Measurements from ENCODE around the gene ADAMTS1.

The ADAMTS1 gene

DNA sequence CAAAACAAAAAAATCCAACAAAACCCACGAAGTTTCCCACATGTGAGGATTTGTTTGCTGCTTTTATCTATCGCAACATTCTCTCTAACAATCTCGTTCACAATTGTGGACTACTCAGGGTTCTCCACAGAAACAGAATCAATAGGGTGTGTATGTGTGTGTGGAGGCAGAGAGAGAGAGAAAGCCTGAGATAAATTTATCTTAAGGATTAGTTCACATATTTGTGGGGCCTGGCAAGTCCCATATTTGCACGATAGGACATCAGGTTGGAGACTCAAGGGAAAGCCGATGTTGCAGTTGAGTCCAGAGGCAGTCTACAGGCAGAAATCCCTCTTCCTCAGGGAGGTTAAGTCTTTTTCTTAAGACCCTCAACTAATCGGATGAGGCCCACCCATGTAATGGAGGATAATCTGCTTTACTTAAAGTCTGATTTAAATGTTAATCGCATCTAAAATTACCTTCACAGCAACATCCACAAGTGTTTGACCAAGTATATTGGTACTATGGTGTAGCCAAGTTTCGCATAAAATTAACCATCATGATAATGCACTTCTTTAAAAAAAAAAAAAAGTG lies 31.7 kb downstream of the ADAMTS1 start:
- no peak for DNase-seq (ENCODE audit: low read depth in 3 of 3)

DNA sequence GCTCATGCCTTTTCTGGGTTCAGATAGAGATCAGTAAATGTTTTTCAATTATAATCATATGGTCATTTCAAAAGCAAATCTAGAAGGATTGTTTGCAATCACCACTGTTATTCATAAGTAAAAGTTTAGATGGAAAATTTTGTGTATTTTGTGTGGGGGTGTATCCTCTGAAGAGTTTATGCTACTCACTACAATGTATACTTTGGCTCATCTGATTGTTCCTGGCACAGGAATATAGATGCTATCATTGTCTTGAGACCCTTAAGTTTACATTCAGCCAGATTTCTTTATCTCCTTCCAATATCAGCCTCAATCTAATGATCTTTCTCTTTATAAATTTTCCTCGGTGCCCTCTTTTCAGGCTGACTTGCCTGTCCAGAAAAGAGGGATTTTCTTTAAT lies 33.0 kb downstream of the ADAMTS1 start:
- DNase-seq (ENCODE audit: low read depth in 3 of 3), result no peak

DNA sequence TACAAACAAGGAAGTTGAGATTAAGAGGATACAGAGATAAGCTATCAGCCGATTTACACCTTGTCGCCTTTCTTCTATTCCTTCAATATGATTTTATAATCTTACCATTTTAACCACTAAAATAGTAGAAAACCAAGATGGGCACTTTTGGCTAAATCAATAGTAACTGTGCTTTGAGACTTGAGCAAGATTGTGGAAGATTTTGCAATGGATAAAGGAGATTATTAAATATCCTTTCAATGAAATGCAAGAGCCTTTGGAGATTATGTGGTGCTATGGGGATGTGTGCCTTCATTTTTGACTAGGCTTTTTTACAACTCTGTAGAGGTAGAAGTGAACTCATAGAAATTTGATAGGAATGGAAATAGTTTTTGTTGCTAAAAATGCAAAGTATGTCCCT lies 33.7 kb downstream of the ADAMTS1 start:
- no peak for DNase-seq (ENCODE audit: low read depth in 3 of 3)

DNA sequence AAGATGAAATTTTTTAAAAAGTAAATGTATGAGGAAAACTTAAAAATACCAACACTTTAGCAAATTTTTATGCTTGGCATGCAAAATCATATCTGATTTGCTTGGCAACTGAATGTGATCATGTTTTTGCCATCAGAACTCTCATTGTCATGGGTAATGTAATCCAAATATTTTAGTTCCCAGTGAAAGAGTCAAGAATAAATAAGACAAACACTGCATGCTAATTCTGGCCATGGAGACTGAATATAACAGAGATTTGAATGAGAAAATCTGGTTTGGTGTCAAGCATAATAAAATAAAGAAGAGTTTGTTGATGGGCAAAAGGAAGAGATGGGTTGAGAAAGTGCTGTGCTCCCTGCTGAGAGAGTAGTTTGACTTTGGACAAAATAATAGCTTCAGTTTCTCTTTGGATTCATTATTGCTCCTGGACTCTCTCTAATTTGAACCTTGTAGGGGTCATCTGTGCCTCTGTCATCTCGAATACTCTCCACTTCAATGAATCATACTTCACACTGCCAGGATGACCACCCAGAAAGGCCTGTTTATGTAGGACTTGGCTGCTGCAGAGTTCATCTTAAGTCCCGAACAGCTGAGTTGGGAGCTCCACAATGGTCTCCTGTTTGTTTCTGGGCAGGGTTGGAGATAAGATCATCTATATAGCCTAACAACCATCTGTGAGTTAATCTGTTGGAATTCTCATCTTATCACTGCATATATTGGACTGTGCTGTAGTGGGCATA lies 34.4 kb downstream of the ADAMTS1 start:
- DNase-seq (ENCODE audit: low read depth in 3 of 3), result no peak

DNA sequence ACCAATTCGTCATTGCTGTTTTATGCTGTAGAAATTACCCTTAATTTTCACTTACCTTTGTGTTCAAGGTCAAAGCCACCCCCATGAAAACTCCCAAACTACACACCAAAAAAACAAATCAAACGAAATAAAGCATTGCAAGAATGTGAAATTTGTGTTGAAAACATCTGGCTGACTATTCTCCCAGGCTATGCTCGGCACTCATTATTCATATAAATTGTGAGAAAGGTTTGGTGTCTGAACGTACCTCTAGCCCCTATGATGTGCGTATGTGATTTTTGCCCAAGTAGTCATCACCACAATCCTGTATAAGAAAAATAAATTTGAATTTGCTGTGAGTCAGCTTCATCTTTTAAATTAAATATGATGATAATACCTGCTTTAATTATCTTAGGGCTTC lies 34.9 kb downstream of the ADAMTS1 start:
- DNase-seq (ENCODE audit: low read depth in 3 of 3), result no peak

DNA sequence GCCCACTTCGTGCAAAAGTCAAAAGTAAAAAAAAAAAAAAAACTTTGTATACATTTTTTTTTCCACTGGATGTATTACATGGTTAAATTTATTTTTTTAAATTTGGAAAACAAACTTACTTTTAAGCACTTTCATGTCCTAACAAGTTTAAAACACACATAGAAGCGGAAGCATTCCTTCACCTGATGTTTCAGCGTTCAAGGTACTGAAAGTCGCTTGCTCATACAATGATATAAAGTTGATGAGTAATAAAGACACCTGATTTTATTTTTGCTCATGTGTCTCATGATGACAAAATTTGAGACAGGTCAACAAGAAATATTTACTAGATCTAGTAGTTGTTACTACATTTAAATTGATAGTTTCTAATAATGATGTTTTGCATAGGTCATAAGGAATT lies 35.5 kb downstream of the ADAMTS1 start:
- no peak for DNase-seq (ENCODE audit: low read depth in 3 of 3)

DNA sequence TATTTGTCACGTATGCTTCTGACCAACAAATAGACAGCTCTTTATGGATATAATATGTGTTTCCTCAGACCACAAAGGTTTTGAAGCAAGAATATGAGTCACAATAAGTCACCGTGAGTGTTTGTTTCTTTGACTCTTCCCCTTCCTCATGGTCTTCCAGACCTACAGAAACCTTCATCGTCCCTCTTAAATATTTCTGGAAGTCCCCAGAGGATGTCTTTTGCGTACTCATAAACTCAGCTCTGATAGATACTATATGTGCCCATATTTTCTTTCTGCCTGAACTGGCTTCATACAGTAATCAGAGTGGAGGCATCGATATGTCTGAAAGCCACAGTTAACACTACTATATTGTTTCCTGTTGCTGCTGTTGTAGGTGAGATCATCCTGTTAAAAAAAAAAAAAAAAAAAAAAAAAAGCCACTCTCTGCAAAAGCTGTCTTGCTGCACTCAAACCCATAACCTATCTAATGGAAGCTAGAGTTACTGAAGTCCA lies 38.4 kb downstream of the ADAMTS1 start:
- DNase-seq (ENCODE audit: low read depth in 3 of 3), result no peak

DNA sequence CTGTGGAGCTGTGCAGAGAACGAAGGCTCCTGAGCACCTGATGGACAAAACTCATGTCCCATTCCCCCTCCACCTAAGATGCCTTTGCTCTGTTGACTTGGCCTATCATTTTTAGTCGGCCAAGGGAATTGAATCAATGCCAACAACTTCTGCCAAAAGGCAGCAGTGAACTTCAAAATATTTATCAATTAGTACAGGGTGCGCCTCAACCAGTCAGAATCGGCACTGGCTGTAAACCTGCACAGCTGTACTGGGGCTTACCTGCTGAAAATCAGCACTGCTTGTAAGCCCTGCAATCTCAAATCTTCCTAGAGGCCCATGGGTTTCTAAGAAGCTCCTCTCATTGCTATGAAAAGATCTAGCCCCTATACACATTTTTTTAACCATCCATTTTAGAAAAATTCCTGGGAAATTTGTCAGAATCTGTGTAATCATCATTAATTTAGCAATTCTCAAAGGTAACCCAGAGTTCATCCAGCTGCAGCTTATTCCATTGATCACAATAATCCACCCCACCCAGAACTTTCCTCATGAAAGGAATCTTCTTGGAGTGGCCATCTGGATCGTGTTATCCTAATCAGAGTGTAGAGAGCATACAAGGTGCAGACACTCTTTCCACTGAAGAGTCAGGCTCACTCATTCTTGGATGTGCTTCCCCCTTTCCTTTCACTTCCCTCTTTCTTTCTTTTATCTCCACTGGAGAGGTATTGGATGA lies 40.2 kb downstream of the ADAMTS1 start:
- no peak for DNase-seq (ENCODE audit: low read depth in 3 of 3)

DNA sequence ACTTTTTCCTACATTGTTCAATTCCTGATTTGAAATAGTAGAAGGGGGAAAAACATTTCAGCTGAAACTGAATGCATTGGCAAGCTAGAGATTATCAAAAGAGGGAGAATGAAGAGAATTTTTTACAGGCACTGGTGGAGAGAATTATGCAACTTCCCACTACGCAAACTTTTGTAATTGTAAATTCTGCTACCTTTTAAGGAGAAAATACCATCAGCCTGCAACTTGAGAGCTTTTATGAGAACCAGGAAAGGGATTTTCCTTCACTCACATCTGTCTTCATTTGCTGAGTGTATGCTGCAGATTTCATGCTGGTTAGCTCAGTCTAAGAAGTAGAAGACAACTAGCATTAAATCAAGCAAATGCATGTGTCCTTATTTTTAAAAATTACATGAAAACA lies 43.7 kb downstream of the ADAMTS1 start:
- no peak for DNase-seq (ENCODE audit: low read depth in 3 of 3)

DNA sequence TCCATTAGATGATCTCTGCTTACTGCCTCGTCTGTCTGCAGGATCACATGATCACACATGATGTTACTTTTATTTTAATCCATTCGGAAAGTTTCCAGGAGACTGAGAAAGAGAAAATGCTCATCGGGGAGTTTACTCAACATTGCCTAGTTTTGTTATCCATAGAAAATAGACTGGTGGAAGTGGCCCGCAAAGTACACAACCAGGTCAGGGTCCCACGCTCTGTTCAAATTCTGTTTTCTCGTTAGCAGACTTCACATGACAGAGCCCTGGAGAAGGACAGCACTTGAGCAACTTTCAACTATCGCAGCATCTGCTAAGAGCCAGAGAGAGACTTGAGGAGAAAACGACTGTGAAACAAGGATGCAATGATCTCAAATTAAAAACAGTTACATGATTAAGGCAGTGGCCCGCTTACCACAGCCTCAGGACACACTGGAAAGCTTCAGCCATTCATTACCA lies 44.2 kb downstream of the ADAMTS1 start:
- DNase-seq (ENCODE audit: low read depth in 3 of 3), result no peak

DNA sequence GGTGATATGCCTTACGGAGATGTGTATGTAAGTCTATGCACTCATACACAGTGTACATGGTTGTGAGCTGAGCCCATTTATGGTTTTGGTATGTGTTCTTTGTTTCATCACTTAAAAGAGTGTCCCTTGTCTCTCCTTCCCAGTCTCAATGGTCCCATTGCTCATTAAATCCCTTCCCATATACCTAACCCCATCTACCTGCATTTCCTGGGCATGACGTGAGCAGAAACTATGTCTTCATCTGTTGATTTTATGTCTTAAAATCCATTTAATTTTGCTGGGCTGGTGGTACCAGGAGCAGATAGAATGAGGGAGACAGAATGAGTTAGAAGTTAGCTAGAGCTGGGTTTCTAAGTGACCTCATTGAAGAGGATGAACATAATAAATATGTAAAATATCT lies 44.8 kb downstream of the ADAMTS1 start:
- DNase-seq (ENCODE audit: low read depth in 3 of 3), result no peak

DNA sequence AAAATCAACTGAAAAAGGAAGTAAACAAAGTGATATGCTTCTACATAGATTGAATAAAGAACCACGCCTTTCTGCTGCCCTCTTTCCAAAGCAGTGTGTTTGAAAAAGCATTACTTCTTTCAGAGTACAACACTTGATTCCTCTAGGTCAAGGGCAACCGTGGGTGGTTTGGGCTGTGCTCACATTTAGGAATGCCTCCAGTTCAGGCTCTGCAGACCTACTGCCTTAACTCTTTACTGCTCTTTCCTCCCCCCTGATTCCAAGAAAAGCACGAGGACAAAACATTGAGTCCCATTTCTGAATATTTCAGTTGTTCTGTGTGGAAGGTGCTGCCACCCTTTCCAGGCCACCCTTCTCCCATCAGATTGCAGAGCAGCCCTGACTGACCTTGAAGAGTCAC lies 45.2 kb downstream of the ADAMTS1 start:
- no peak for DNase-seq (ENCODE audit: low read depth in 3 of 3)

DNA sequence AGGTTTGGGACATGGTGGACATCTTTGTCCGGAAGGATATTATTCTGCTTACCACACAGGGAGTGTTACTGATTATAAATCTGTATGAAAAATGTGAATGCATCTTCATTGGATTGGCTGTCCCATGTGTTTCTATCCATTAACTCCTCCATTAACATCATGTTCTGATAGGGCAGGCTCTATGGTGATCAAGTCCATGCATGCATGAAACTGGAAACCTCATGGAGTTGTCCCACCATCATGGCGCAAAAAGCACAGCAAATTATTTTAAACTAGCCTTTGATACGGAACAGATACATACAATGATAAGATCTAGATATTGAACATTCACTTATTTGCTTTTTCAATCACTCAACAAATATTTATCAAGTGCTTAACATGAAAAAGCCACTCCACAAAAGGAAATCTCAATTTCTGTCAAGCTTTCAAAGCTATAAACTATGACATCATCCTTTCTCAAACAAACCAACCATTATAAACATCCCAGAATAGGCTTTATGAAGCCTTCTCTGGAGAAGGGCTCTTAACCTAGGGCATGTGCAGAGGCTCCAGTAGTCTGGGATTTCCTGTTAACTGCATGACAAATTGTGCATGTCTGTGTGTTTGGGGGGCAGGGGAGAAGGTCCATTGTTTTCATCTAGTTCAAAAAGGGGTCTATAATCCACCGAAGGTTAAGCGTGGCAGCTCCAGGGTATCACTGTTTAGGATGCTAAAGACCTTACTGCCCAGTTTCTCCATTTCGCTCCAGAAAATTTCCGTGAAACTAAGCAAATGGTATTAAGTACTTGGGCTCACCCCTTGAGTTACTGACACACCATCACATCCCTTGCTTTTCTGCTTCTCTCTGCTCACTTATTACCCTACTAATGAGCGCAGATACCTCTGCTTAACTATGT lies 46.1 kb downstream of the ADAMTS1 start:
- no peak for DNase-seq (ENCODE audit: low read depth in 3 of 3)

DNA sequence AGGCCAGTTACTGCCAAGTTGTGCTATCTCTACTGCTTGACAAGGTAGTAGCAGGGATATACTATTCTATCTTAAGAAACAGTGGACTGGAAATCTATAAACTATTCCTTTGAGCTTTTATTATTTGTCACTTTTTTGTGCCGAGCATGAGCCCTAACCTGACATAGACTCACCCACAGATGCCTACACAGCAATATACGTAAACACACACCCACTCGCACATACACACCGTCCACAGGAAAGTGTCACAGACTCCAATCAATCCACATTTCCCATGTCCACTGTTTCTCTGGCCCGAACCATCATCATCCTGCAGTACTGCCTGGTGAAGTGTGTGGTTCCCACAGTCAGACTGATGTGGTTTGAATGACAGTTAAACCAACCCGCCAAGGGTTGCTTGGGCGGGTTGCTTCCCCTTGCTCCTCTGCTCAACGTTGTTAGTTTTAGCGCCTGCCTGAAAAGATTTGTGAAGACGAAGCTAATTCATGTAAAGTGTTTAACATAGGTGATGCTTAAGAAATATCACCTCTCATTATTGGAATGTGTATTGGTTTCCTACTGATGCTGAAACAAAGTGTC lies 47.2 kb downstream of the ADAMTS1 start:
- DNase-seq (ENCODE audit: low read depth in 3 of 3), result no peak

DNA sequence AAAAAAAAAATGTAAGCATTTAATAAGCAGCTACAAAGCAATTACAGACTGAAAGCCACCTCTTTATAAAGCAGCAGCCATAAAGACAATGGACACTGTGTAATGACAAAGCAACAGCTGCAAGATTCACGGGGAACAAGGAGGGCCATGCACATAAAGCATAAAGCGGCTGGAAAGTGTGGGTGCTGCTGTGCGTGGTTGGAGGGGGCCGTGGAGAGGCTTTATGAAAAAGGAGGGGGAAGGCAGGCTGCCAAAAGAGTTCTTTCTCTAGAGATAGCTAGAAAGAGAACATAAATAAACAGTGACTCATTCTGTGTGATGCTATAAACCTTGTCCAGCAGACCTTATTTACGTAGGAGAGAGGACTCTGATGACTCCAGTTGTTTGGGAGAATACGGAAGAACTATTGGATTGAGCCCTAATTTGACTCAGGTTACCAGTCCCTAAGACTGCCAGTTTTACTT lies 49.3 kb downstream of the ADAMTS1 start:
- no peak for DNase-seq (ENCODE audit: low read depth in 3 of 3)

DNA sequence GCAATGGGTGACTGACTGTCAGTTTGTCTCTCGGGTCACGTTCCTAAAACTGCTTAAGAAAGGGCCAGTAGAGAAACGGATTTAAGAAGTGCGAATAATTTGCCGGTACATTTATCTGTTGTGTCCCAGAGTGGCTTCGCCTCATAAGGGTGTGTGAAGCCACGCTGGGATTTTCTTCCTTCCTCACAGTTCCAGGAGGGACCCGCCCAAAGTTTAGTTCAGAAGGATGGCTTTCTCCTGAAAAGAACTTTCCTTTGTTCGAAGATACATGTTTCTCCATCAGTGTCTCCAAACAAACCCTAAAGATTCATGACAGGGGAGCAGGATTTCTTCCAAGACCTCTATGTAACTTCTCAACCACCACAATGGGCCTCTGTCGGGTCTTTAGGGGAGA lies 49.8 kb downstream of the ADAMTS1 start:
- no peak for DNase-seq (ENCODE audit: low read depth in 3 of 3)

DNA sequence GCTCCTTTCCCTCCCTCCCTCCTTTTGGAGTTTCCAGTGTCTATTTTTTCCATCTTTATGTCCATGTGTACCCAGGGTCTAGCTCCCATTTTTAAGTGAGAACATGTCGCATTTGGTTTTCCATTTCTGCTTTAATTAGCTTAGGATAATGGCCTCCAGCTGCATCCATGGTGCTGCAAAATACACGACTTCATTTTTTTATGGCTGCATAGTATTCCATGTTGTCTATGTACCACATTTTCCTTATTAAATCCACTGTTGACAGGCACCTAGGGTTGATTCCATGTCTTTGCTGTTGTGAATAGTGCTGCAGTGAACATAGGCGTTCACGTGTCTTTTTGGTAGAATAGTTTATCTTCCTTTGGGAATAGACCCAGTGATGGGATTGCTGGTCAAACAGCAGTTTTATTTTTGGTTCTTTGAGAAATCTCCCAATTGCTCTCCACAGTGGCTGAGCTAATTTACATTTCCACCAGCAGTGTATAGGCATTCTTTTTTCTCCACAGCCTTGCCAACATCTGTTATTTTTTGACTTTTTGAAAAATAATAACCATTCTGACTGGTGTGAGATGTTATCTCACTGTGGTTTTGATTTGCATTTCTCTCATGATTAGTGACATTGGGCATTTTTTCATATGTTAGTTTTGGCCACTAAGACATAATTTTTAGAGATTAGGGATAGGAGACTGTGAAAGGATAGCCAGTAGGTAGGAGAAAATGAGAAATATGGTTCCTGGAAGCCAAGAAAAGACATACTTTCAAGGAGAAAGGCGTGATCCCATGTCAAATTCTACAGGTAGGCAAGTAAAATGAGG lies 50.4 kb downstream of the ADAMTS1 start:
- no peak for DNase-seq (ENCODE audit: low read depth in 3 of 3)

DNA sequence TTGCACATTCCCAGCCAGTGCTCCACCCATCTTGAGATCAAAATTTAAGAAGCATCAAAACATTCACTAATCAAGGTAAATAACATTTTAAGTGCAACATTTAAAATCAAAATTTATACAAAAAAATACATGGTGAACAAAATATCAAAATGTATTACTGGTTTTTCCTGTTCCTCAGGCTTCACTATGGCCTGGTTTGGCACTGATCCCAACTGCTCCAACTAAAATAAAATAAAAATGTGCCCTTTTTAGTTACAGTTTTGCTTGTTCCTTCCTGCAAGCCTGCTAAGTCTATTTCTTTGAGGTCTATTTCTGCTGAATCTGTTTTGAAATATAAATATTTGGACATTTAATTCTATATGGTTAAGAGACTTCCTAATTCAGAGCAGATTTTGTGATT lies 54.9 kb downstream of the ADAMTS1 start:
- no peak for DNase-seq (ENCODE audit: low read depth in 3 of 3)

DNA sequence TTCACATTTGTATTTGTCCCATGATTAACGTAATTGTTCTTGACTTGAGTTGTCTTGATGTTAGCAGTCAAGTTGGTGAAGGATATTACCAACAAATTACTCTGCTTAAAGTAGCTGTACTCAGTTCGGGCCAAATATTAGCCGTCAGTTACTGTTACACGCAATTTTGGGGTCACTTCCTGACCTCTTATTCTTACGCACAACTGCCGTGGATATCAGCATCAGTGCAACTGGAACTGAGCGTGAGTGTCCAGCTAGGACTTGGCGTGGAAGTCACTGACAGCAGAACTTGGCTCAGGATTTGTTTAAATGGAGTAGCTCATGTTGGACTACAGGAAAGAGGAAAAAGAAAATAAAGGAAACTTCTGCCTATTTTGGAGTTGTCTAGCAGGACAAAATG lies 56.4 kb downstream of the ADAMTS1 start:
- DNase-seq (ENCODE audit: low read depth in 3 of 3), result no peak
